HepG2 (cell line): Measurements from ENCODE around the gene BEAN1. TPM values are rescaled to one million over a fixed set of nuclear protein-coding genes. Genes with fewer than 3 reads are reported as not detected.

Experiments used
- ATAC-seq: fragments of 200-7000 bp; cut with Tn5 transposase; 3 replicates; pipeline ENCODE4 v1.9.1; 2020; ENCODE audit warnings: mild to moderate bottlenecking, moderate library complexity
- BruUV-seq: library from RNA; stranded (reverse); fragments of 400-500 nt; replicated peaks from 2 replicates; lab custom pipeline; 2021; lab: Mats Ljungman, UMichigan
- CTCF ChIA-PET: fragments of 300-600 bp; formaldehyde crosslinking; extraction: SDS; loops from one replicate; lab custom pipeline; 2021; ENCODE audit warnings: low total read pairs, inconsistent platforms, low intra/inter-chr PET ratio; lab: Yijun Ruan, JAX
- POLR2A ChIA-PET: fragments of 350-600 bp; sonication (Branson Sonifier 250); formaldehyde crosslinking; loops from one replicate; lab custom pipeline; 2020; ENCODE audit warnings: antibody characterized with exemption, inconsistent platforms; lab: Yijun Ruan, JAX
- DNase-seq: peaks from one replicate; pipeline ENCODE4 v3.0.0-alpha.2; 2015; ENCODE audit warnings: low spot score
- FAIRE-seq: peaks from 3 replicates; lab custom pipeline; 2011; peaks lifted over from hg19 to GRCh38; lab: Jason Lieb, UNC
- H2AFZ ChIP-seq: one replicate; pipeline ENCODE4 v1.6.1; 2011; ENCODE audit warnings: low read length, inconsistent platforms
- H3K27ac ChIP-seq: fragments of 300-600 bp; 3 replicates; pipeline ENCODE4 v1.8.0; 2011; ENCODE audit warnings: mixed run types, mild to moderate bottlenecking, mixed read lengths, low read length, inconsistent platforms; ENCODE audit not compliant: insufficient read depth; ENCODE audit errors: extremely low read length
- H3K27me3 ChIP-seq, 2 experiments: fragments of 200-600 bp in 1 of 2; 2 replicates in 1 of 2; 3 replicates in 1 of 2; pipeline versions ENCODE4 v1.6.0 to v1.8.0; 2011; ENCODE audit warnings: low read length in 2 of 2, mild to moderate bottlenecking in 2 of 2, moderate library complexity in 2 of 2, inconsistent platforms in 1 of 2; ENCODE audit not compliant: insufficient read depth in 2 of 2, control insufficient read depth in 1 of 2
- H3K36me3 ChIP-seq, 2 experiments: fragments of 200-600 bp in 1 of 2; replicated peaks in 1 of 2; 2 replicates in 1 of 2; 3 replicates in 1 of 2; pipeline versions ENCODE4 v1.5.1 to v1.8.0; 2011; ENCODE audit warnings: low read length in 2 of 2, inconsistent platforms in 1 of 2; ENCODE audit not compliant: insufficient read depth in 2 of 2, control insufficient read depth in 1 of 2
- H3K4me1 ChIP-seq: 2 replicates; pipeline ENCODE4 v1.5.1; 2012; ENCODE audit warnings: low read length, inconsistent platforms; ENCODE audit not compliant: insufficient read depth
- H3K4me2 ChIP-seq: 2 replicates; pipeline ENCODE4 v1.6.0; 2011; ENCODE audit warnings: low read depth, low read length, inconsistent platforms
- H3K4me3 ChIP-seq, 3 experiments: fragments of 200-600 bp in 1 of 3; sonication (generic), shearing (Covaris generic) in 1 of 3; replicated peaks in 1 of 3; 2 replicates each; pipeline ENCODE4 v1.5.1; 2011 to 2016; ENCODE audit warnings: low read length in 3 of 3, inconsistent platforms in 2 of 3, low read depth in 2 of 3, mild to moderate bottlenecking in 2 of 3, control low read depth in 1 of 3, mixed read lengths in 1 of 3; ENCODE audit not compliant: insufficient read depth in 1 of 3
- H3K79me2 ChIP-seq: one replicate; pipeline ENCODE4 v1.6.1; 2011; ENCODE audit warnings: low read length, inconsistent platforms; ENCODE audit not compliant: insufficient read depth
- H3K9ac ChIP-seq: 2 replicates; pipeline ENCODE4 v1.6.0; 2011; ENCODE audit warnings: mild to moderate bottlenecking, low read depth, low read length, inconsistent platforms; ENCODE audit not compliant: insufficient read depth
- H3K9me3 ChIP-seq: 2 replicates; pipeline ENCODE4 v1.5.1; 2012; ENCODE audit warnings: mild to moderate bottlenecking, low read length
- H4K20me1 ChIP-seq: 2 replicates; pipeline ENCODE4 v1.6.0; 2011; ENCODE audit warnings: inconsistent platforms, mild to moderate bottlenecking, low read length, moderate library complexity; ENCODE audit not compliant: insufficient read depth
- AHR ChIP-seq: IDR thresholded peaks from 2 replicates; pipeline ENCODE4 v1.6.1; 2018; ENCODE audit warnings: missing genetic modification reagents, missing compliant biosample characterization
- ATF4 ChIP-seq, 2 experiments: fragments of 450-650 bp in 1 of 2; sonication (generic) in 1 of 2; formaldehyde crosslinking; IDR thresholded peaks; 2 replicates each; pipeline versions ENCODE4 v1.5.0 to v1.8.0; 2020 to 2022; ENCODE audit warnings: mild to moderate bottlenecking in 1 of 2, missing genetic modification reagents in 1 of 2
- CBX5 ChIP-seq: sonication (generic); formaldehyde crosslinking; IDR thresholded peaks from 2 replicates; pipeline ENCODE4 v1.4.0; 2020; ENCODE audit warnings: missing genetic modification reagents, borderline replicate concordance
- CSRNP1 ChIP-seq: sonication (generic); formaldehyde crosslinking; IDR thresholded peaks from 2 replicates; pipeline ENCODE4 v1.8.1; 2023; ENCODE audit warnings: mild to moderate bottlenecking, missing genetic modification reagents
- ELF3 ChIP-seq: IDR thresholded peaks from 2 replicates; pipeline ENCODE4 v1.6.1; 2016; ENCODE audit warnings: missing genetic modification reagents, missing compliant biosample characterization
- HES4 ChIP-seq: sonication (generic); formaldehyde crosslinking; IDR thresholded peaks from 2 replicates; pipeline ENCODE4 v1.9.0; 2021; ENCODE audit warnings: mild to moderate bottlenecking, missing genetic modification reagents, borderline replicate concordance
- HNF4G ChIP-seq, 2 experiments: sonication (generic) in 1 of 2; formaldehyde crosslinking in 1 of 2; IDR thresholded peaks; 2 replicates each; pipeline versions ENCODE4 v1.4.0 to v1.6.1; 2011 to 2020; ENCODE audit warnings: borderline replicate concordance in 2 of 2, low read depth in 2 of 2, mild to moderate bottlenecking in 2 of 2, low read length in 1 of 2, missing genetic modification reagents in 1 of 2, moderate library complexity in 1 of 2
- MIER2 ChIP-seq: IDR thresholded peaks from 2 replicates; pipeline ENCODE4 v1.6.1; 2016; ENCODE audit warnings: missing biosample characterization, missing genetic modification reagents
- POGK ChIP-seq: sonication (generic); formaldehyde crosslinking; conservative IDR thresholded peaks from 2 replicates; pipeline ENCODE4 v1.8.0; 2022; ENCODE audit warnings: mild to moderate bottlenecking, moderate library complexity, missing genetic modification reagents
- SRY ChIP-seq: sonication (generic); formaldehyde crosslinking; IDR thresholded peaks from 2 replicates; pipeline ENCODE4 v1.8.0; 2022; ENCODE audit warnings: mild to moderate bottlenecking, missing genetic modification reagents
- ZNF589 ChIP-seq: sonication (generic); formaldehyde crosslinking; conservative IDR thresholded peaks from 2 replicates; pipeline ENCODE4 v1.8.0; 2022; ENCODE audit warnings: mild to moderate bottlenecking, moderate library complexity, missing genetic modification reagents
- WGBS: methylation state at CpG from one replicate; pipeline ENCODE4 v1.1.6; 2017; ENCODE audit warnings: low lambda C conversion rate; 5-methylcytosine and 5-hydroxymethylcytosine counted together
- in situ Hi-C: cut with HindIII; loops from 2 replicates; pipeline ENCODE4 v1.10.0; 2017; ENCODE audit warnings: low pct_unique_long_range_greater_than_20kb; ENCODE audit not compliant: extremely low pct_ligation_motif_present
- intact Hi-C: fragments of 100-400 bp; cut with micrococcal nuclease; formaldehyde crosslinking; loops from one replicate; pipeline ENCODE4 v1.10.0; 2022; ENCODE audit not compliant: unreplicated experiment
- polyA plus RNA-seq, 8 experiments: library from polyadenylated mRNA; depleted of rRNA in 3 of 8; stranded (reverse) in 7 of 8; unstranded in 1 of 8; fragments of >200 nt; fragmentation: Illumina TruSeq in 4 of 8; extraction: Trizol in 4 of 8; gene quantifications; 2 replicates each; pipeline versions ENCODE4 v1.2.1 to v1.2.3, GENCODE V29; 2011 to 2016; ENCODE audit warnings: low read depth in 4 of 8, missing spikeins in 1 of 8, mixed read lengths in 1 of 8; ENCODE audit not compliant: insufficient read depth in 1 of 8
- total RNA-seq, 5 experiments: library from RNA; depleted of rRNA; stranded (reverse); fragments of >200 nt; fragmentation: Illumina TruSeq; extraction: Trizol; gene quantifications; 2 replicates each; pipeline ENCODE4 v1.2.3, GENCODE V29; 2016; ENCODE audit warnings: low read depth in 1 of 5

Gene BEAN1
- total and polyA plus RNA-seq, 2 of the 13 experiments (the other 11 are each of a cell fraction or from before 2014, with no cell fraction given) = 0.53 to 1.4 TPM

- no peak for TF ChIP-seq CSRNP1 (CRISPR knock-in tag)
- TF ChIP-seq CBX5 (CRISPR knock-in tag) = no peak
- TF ChIP-seq HES4 (CRISPR knock-in tag) = no peak
- no peak for FAIRE-seq
- no peaks in the 10 kb centered on the region for H3K79me2 ChIP-seq
These were observed 24.9 kb upstream of the BEAN1 start for GRCh38 chr16:66402166-66402565.

GRCh38 chr16:66402591-66403230 is 24.4 kb upstream of the BEAN1 start:
- peaks cover 23% of the 10 kb centered on the region for H3K4me1 ChIP-seq
- FAIRE-seq (no peak), DNase-seq (no peak), ATAC-seq (no peak)
- H2AFZ ChIP-seq = no peak overlapping the region
- H3K27me3 ChIP-seq = no peaks in the 10 kb centered on the region
- no peaks in the 10 kb centered on the region for H3K36me3 ChIP-seq
- H3K27ac ChIP-seq = no peak overlapping the region
- POLR2A ChIA-PET = no interaction called here
- no peaks in the 10 kb centered on the region for H4K20me1 ChIP-seq
- no peak overlapping the region for H3K4me2 ChIP-seq
- H3K9me3 ChIP-seq = no peaks in the 10 kb centered on the region
- no peaks in the 10 kb centered on the region for H3K79me2 ChIP-seq
- H3K9ac ChIP-seq = no peak overlapping the region
- in situ Hi-C loops = loop anchor here (25.0 kb wide), 1 partner anchor 460 kb away; no protein-coding TSS in a partner anchor
- H3K4me3 ChIP-seq = no peak overlapping the region
- CTCF ChIA-PET = no interaction called here
- BruUV-seq = no TSS peak
- intact Hi-C loops = no loop called here
- 68% methylated on average over 38 of the region's 61 CpGs for WGBS
- TF ChIP-seq SRY = no peak
- TF ChIP-seq ELF3 (CRISPR knock-in tag) = no peak
- no peak for TF ChIP-seq ZNF589
- TF ChIP-seq MIER2 = no peak
- TF ChIP-seq ATF4 (CRISPR knock-in tag; IDR thresholded peaks at IDR 0.05) = no peak
- TF ChIP-seq AHR (CRISPR knock-in tag) = no peak
- no peak for TF ChIP-seq HNF4G (IDR thresholded peaks at IDR 0.05; ENCODE audit: borderline replicate concordance, low read depth, low read length)
- TF ChIP-seq HNF4G (CRISPR knock-in tag; IDR thresholded peaks at IDR 0.05; ENCODE audit: borderline replicate concordance, low read depth) = no peak
- no peak for TF ChIP-seq POGK (CRISPR knock-in tag)

More at GRCh38 chr16:66402166-66402565, 24.9 kb upstream of the BEAN1 start:
- intact Hi-C loops = no loop called here
- H3K27me3 ChIP-seq = no peaks in the 10 kb centered on the region
- no peak overlapping the region for H2AFZ ChIP-seq
- H4K20me1 ChIP-seq = no peaks in the 10 kb centered on the region
- ChIA-PET CTCF (no interaction called here), POLR2A (no interaction called here)
- 75% methylated on average over 12 of the region's 12 CpGs for WGBS
- peaks cover 17% of the 10 kb centered on the region for H3K4me1 ChIP-seq
- H3K4me3 ChIP-seq = no peak overlapping the region
- BruUV-seq = no TSS peak
- DNase-seq = no peak
- H3K9ac ChIP-seq = no peak overlapping the region
- no peaks in the 10 kb centered on the region for H3K9me3 ChIP-seq
- no peak for ATAC-seq
- H3K4me2 ChIP-seq = no peak overlapping the region
- in situ Hi-C loops = loop anchor here (25.0 kb wide), 1 partner anchor 460 kb away; no protein-coding TSS in a partner anchor
- H3K36me3 ChIP-seq = no peaks in the 10 kb centered on the region
- H3K27ac ChIP-seq = no peak overlapping the region
